Ascending aorta (tissue), 2 donors: ENCODE results near the gene MYO1B. TPM values are rescaled to one million over a fixed set of nuclear protein-coding genes. Genes with fewer than 3 reads are reported as not detected.

ENCODE experiments used
- DNase-seq, 2 donors: peaks; one replicate each; pipeline ENCODE4 v3.0.0-alpha.2; 2019; ENCODE audit warnings: low spot score in 2 of 2
- H3K27ac ChIP-seq, 2 donors: fragments of 200-600 bp; sonication (generic); one replicate each; pipeline ENCODE4 v1.5.1; 2016 to 2017; ENCODE audit warnings: mild to moderate bottlenecking in 1 of 2
- H3K27me3 ChIP-seq: fragments of 200-600 bp; sonication (generic); one replicate; pipeline ENCODE4 v1.5.1; 2017
- H3K36me3 ChIP-seq, 2 donors: fragments of 200-600 bp; sonication (generic); one replicate each; pipeline ENCODE4 v1.5.1; 2016
- H3K4me1 ChIP-seq, 2 donors: fragments of 200-600 bp; sonication (generic); one replicate each; pipeline ENCODE4 v1.5.1; 2016 to 2017; ENCODE audit warnings: mild to moderate bottlenecking in 1 of 2
- H3K4me3 ChIP-seq, 2 donors: fragments of 200-600 bp; sonication (generic); one replicate each; pipeline ENCODE4 v1.5.1; 2016 to 2017; ENCODE audit warnings: mild to moderate bottlenecking in 1 of 2
- H3K9me3 ChIP-seq, 2 donors: fragments of 200-600 bp; sonication (generic); one replicate each; pipeline ENCODE4 v1.5.1; 2016
- CTCF ChIP-seq, 3 experiments: fragments of 200-600 bp in 2 of 3; fragments of 450-650 bp in 1 of 3; sonication (generic) in 2 of 3; IDR thresholded peaks; one replicate each; pipeline ENCODE4 v1.5.1; 2016 to 2019; ENCODE audit warnings: antibody characterized with exemption in 3 of 3, mild to moderate bottlenecking in 1 of 3, moderate library complexity in 1 of 3
- intact Hi-C: fragments of 100-400 bp; cut with DNase I; formaldehyde crosslinking; loops from one replicate; pipeline ENCODE4 v1.15.1; 2023
- total RNA-seq: library from RNA; depleted of rRNA; stranded (reverse); fragments of >200 nt; gene quantifications from one replicate; pipeline ENCODE4 v1.1.0, GENCODE V29; 2016

MYO1B gene
- total RNA-seq, 1 donor from 2014 or later = 27.4 TPM

GRCh38 chr2:191257934-191258333 lies 12.7 kb downstream of the MYO1B start:
- Histone ChIP-seq H3K27me3 (no peaks in the 10 kb centered on the region), H3K36me3 (no peaks in the 10 kb centered on the region), H3K4me1 (peaks cover 0 to 9% of the 10 kb centered on the region in 2 donors), H3K4me3 (no peak overlapping the region), H3K27ac (no peak overlapping the region), H3K9me3 (no peaks in the 10 kb centered on the region)
- TF ChIP-seq CTCF (IDR thresholded peaks at IDR 0.05) = no peak
- intact Hi-C loops = no loop called here
- no peak for DNase-seq

- H3K4me3 ChIP-seq = no peak overlapping the region
- no peaks in the 10 kb centered on the region for H3K36me3 ChIP-seq
- no peaks in the 10 kb centered on the region for H3K27me3 ChIP-seq
- H3K27ac ChIP-seq = no peak overlapping the region
- peaks cover 0 to 7% of the 10 kb centered on the region in 2 donors for H3K4me1 ChIP-seq
- DNase-seq = no peak
- H3K9me3 ChIP-seq = no peaks in the 10 kb centered on the region
- TF ChIP-seq CTCF (IDR thresholded peaks at IDR 0.05) = no peak
- intact Hi-C loops = no loop called here
Observed at GRCh38 chr2:191258996-191259395, 13.8 kb downstream of the MYO1B start.

- Histone ChIP-seq H3K4me3 (no peak overlapping the region), H3K36me3 (no peaks in the 10 kb centered on the region), H3K27ac (peak overlapping the region in 1 of 2 donors; percentile 37), H3K4me1 (peaks cover 0 to 23% of the 10 kb centered on the region in 2 donors), H3K27me3 (no peaks in the 10 kb centered on the region), H3K9me3 (no peaks in the 10 kb centered on the region)
- intact Hi-C loops = loop anchor here (2.0 kb wide), 1 partner anchor 16 kb away; no protein-coding TSS in a partner anchor
- DNase-seq = no peak
- TF ChIP-seq CTCF (IDR thresholded peaks at IDR 0.05) = no peak
Observed at GRCh38 chr2:191262436-191262835, 17.2 kb downstream of the MYO1B start.

GRCh38 chr2:191263050-191263449 lies 17.8 kb downstream of the MYO1B start:
- intact Hi-C loops = loop anchor here (2.0 kb wide), 1 partner anchor 16 kb away; no protein-coding TSS in a partner anchor
- H3K36me3 ChIP-seq = no peaks in the 10 kb centered on the region
- H3K27me3 ChIP-seq = no peaks in the 10 kb centered on the region
- DNase-seq = no peak
- TF ChIP-seq CTCF (IDR thresholded peaks at IDR 0.05) = no peak
- H3K9me3 ChIP-seq = no peaks in the 10 kb centered on the region
- peaks cover 0 to 23% of the 10 kb centered on the region in 2 donors for H3K4me1 ChIP-seq
- H3K27ac ChIP-seq = peak overlapping the region; percentile 21 to 37
- peak overlapping the region in 1 of 2 donors; percentile 7 for H3K4me3 ChIP-seq

GRCh38 chr2:191264647-191265081 lies 19.5 kb downstream of the MYO1B start:
- Histone ChIP-seq H3K36me3 (no peaks in the 10 kb centered on the region), H3K27me3 (no peaks in the 10 kb centered on the region), H3K9me3 (no peaks in the 10 kb centered on the region), H3K4me1 (peaks cover 0 to 23% of the 10 kb centered on the region in 2 donors), H3K4me3 (peak overlapping the region in 1 of 2 donors; percentile 26), H3K27ac (peak overlapping the region; percentile 84 to 89)
- no peak for DNase-seq
- TF ChIP-seq CTCF (IDR thresholded peaks at IDR 0.05) = no peak
- intact Hi-C loops = loop anchor here (5.0 kb wide), 1 partner anchor 103 kb away; no protein-coding TSS in a partner anchor
